Measurements from ENCODE around the gene AP3S2.
"Not testable (repeated sequence)": the region's sequence is repeated elsewhere in the genome, so short reads cannot be mapped to it uniquely, and the experiment has no call there.

Gene AP3S2

GRCh38 chr15:89797678-89798201 lies 96.1 kb downstream of the AP3S2 start:
- DNase-seq: no peak

- no peak for DNase-seq
These were observed 97.8 kb downstream of the AP3S2 start for GRCh38 chr15:89795996-89796395.

- DNase-seq: no peak
These were observed 99.1 kb downstream of the AP3S2 start for GRCh38 chr15:89794627-89795241.

GRCh38 chr15:89792106-89792805 lies 101.5 kb downstream of the AP3S2 start:
- no peak for DNase-seq

GRCh38 chr15:89790661-89791060 lies 103.1 kb downstream of the AP3S2 start:
- no peak for DNase-seq

- DNase-seq: no peak
These were observed 103.6 kb downstream of the AP3S2 start for GRCh38 chr15:89790206-89790605.

- not testable (repeated sequence) for DNase-seq
These were observed 105.2 kb downstream of the AP3S2 start for GRCh38 chr15:89788585-89788984.

- DNase-seq: no peak
These were observed 105.8 kb downstream of the AP3S2 start for GRCh38 chr15:89787944-89788343.

GRCh38 chr15:89785774-89786140 lies 108.0 kb downstream of the AP3S2 start:
- DNase-seq: no peak

GRCh38 chr15:89785064-89785773 lies 108.6 kb downstream of the AP3S2 start:
- no peak for DNase-seq

GRCh38 chr15:89784686-89784960 lies 109.2 kb downstream of the AP3S2 start:
- no peak for DNase-seq

GRCh38 chr15:89783861-89784685 lies 109.7 kb downstream of the AP3S2 start:
- DNase-seq: no peak

GRCh38 chr15:89783111-89783860 lies 110.5 kb downstream of the AP3S2 start:
- DNase-seq: no peak

- DNase-seq: not testable (repeated sequence)
These were observed 111.2 kb downstream of the AP3S2 start for GRCh38 chr15:89782619-89782950.

GRCh38 chr15:89781891-89782618 lies 111.7 kb downstream of the AP3S2 start:
- DNase-seq: no peak

GRCh38 chr15:89781055-89781454 lies 112.7 kb downstream of the AP3S2 start:
- DNase-seq: no peak

- no peak for DNase-seq
These were observed 113.2 kb downstream of the AP3S2 start for GRCh38 chr15:89780601-89781000.
